GM12873 (cell line): Measurements from ENCODE around the gene TXNRD3.

Source experiments
- TF ChIP-seq, protein P1 (sequence below): IDR thresholded peaks from 2 replicates; pipeline ENCODE4 v1.5.1; 2012; ENCODE audit warnings: low read depth, mild to moderate bottlenecking, moderate library complexity, low read length, control low read depth; ENCODE audit not compliant: insufficient read depth; ENCODE audit errors: missing control alignments

Gene TXNRD3

DNA sequence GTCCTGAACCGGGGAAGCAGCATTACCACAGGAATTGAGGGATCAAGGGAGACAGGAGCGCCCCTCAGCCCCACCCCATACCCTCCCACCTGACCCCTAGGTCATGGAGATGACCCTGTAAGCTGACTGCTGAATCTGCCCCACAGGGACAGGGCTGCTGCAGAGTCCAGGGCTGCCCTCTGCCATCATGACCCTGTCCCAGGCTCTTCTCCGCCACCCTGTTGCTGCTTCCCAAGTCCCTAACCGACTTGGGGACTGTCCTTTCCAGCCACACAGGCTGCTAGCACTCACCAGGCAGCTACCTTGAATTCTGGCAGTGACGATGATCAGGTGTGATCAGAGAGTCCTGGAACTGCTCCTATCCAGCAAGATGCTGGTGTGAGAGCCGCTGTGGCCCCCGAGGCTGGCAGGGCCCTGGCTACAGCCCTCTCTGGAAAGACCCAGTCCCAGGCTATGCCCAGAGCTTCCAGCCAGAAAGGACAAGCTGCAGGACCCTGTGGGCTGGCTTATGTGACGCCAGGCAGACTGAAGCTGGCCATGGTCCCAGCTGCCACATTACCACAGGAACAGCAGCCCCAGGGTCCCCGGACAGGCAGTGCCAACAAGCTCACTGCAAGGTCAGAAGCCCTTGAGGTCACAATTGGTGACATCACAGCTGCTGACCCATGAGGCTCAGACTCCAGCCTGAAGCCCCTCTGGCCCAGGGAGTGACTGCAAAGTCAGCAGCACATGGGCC lies 96.4 kb downstream of the TXNRD3 start, which contains the start of gene C3orf22:
Gene C3orf22, minus strand, starts transcription at position 597 of the 736 bp plus-strand sequence. CDS start 5,542 bp downstream, outside the sequence.
- TF ChIP-seq, protein P1, sequence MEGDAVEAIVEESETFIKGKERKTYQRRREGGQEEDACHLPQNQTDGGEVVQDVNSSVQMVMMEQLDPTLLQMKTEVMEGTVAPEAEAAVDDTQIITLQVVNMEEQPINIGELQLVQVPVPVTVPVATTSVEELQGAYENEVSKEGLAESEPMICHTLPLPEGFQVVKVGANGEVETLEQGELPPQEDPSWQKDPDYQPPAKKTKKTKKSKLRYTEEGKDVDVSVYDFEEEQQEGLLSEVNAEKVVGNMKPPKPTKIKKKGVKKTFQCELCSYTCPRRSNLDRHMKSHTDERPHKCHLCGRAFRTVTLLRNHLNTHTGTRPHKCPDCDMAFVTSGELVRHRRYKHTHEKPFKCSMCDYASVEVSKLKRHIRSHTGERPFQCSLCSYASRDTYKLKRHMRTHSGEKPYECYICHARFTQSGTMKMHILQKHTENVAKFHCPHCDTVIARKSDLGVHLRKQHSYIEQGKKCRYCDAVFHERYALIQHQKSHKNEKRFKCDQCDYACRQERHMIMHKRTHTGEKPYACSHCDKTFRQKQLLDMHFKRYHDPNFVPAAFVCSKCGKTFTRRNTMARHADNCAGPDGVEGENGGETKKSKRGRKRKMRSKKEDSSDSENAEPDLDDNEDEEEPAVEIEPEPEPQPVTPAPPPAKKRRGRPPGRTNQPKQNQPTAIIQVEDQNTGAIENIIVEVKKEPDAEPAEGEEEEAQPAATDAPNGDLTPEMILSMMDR, result no peak

DNA sequence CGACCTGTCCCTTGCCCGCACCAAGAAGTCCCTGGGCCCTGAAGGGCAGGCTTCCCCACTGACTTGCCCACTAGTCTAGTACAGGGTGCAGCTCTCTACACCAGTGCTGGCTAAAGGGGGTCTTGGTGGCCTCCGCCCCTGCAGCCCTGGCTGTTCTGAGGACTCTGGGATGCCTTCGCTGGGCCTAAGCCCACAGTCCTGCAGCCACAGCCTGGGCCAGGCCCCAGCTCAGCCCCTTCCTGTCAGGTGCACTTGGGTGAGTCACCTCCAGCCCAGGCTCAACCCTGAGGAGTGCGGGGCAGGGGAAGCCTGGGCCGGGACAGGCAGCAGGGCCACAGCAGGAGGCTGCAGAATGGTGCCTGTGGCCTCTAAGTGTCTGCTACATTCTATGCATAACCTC lies 97.2 kb downstream of the TXNRD3 start:
- TF ChIP-seq, protein P1, result no peak

DNA sequence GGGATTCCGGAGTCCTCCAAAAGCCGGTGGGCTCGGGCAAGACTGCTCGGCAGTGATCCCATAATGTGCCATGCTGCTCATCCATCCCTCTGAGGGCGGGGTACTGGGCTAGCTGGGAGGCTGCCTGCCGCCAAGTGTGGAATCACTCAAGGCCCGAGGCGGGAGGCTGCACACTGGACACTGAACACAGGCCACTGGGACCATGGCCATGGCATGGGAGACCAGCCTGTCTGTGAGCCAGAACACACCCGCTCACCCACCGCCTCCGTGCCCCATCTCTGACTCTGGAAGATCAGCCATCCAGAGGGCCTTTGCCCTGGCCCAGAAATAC lies 97.5 kb downstream of the TXNRD3 start:
- TF ChIP-seq, protein P1, result no peak
